ENCODE results near the gene STPG3.

The STPG3 gene

DNA sequence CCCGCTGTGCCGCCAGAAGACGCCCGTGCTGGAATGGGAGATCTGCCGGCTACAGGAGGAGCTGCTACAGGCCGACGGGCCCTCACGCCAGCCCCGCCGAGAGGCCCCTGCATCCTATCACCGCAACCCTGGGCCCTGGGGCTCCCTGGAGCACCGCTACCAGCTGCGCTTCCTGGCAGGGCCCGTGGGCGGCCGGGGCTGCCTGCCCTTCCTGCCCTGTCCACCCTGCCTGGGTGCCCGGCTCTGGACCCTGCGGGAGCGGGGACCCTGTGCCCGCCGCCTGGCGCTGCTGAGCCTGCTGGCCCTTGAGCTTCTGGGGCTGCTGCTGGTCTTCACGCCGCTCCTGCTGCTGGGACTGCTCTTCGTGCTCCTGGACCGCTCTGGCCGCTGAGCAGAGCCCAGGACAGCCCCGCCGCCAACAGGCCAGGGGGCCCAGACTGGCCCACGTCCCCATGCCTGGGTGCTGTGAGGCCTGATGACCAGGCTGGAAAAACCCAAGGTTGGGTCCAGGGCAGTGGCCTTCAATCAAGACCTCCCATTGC, 32.8 kb upstream of the STPG3 start:
- Mint-ChIP-seq H3K4me1 (peaks cover 9 to 11% of the 10 kb centered on the region in 2 donors), H3K9me3 (no peaks in the 10 kb centered on the region), H3K36me3 (peaks cover 10 to 15% of the 10 kb centered on the region in 2 donors), H3K27me3 (no peaks in the 10 kb centered on the region), H3K27ac (no peak overlapping the region), H3K4me3 (peak overlapping the region in 1 of 2 donors; percentile 30)
- no peak for DNase-seq
- ATAC-seq (replicated peaks), result no peak

GRCh38 chr9:137218754-137219271, 32.3 kb upstream of the STPG3 start:
- Mint-ChIP-seq H3K9me3 (no peaks in the 10 kb centered on the region), H3K27me3 (no peaks in the 10 kb centered on the region), H3K27ac (no peak overlapping the region), H3K36me3 (peaks cover 10 to 15% of the 10 kb centered on the region in 2 donors), H3K4me1 (peaks cover 9 to 12% of the 10 kb centered on the region in 2 donors), H3K4me3 (peak overlapping the region in 1 of 2 donors; percentile 30)
- ATAC-seq (replicated peaks) (no peak), DNase-seq (no peak)

- Mint-ChIP-seq H3K9me3 (no peaks in the 10 kb centered on the region), H3K27ac (peak overlapping the region; percentile 57), H3K4me1 (peaks cover 9 to 19% of the 10 kb centered on the region in 2 donors), H3K36me3 (peaks cover 8 to 11% of the 10 kb centered on the region in 2 donors), H3K27me3 (no peaks in the 10 kb centered on the region), H3K4me3 (peak overlapping the region; percentile 5 to 37)
- DNase-seq, result no peak
- ATAC-seq (replicated peaks), result no peak
Measured at GRCh38 chr9:137219757-137220316, 31.2 kb upstream of the STPG3 start.

DNA sequence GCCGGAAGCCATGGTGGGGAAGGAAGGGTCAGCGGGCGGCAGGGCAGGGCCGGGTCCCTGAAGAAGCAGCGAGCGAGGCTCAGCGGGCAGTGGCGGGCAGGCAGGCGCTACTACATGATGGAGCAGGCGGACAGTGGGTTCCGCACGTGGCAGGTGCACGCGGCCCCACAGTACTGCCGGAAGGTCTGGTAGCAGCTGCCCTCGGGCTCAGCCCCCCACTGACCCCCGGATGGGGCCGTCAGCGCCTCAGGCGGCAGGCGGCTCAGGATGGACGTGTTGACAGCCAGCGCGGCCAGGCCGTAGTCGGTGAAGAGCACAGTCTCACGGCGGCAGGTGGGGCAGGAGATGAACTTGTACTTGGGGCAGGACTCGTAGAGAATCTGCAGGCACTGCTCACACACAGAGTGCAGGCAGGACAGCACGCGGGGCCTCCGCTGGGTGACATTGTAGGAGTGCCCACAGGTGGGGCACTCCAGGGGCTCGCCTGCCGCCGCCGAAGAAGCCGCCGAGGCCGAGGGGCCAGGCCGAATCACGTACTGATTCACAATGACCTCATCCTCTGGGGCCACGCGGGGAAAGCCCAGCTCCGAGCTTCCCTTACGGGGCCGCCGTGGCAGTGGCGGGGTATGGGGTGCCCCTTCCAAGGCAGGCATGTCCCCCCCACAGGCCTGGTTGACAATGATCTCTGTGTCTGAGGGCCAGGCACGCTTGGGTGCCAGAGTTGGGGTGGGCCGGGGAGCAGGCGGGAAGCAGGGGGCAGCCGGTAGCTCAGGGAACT, 30.6 kb upstream of the STPG3 start:
- DNase-seq (no peak), ATAC-seq (replicated peaks) (no peak)
- Mint-ChIP-seq H3K9me3 (no peaks in the 10 kb centered on the region), H3K27ac (peak overlapping the region; percentile 62), H3K36me3 (peaks cover 5 to 6% of the 10 kb centered on the region in 2 donors), H3K4me3 (peak overlapping the region; percentile 48 to 73), H3K27me3 (no peaks in the 10 kb centered on the region), H3K4me1 (peaks cover 12 to 25% of the 10 kb centered on the region in 2 donors)

GRCh38 chr9:137221095-137221505, 30.0 kb upstream of the STPG3 start:
- Mint-ChIP-seq H3K36me3 (peaks cover 0 to 5% of the 10 kb centered on the region in 2 donors), H3K9me3 (no peaks in the 10 kb centered on the region), H3K4me1 (peaks cover 10 to 27% of the 10 kb centered on the region in 2 donors), H3K27me3 (no peaks in the 10 kb centered on the region), H3K4me3 (peak overlapping the region; percentile 48 to 73), H3K27ac (peak overlapping the region; percentile 62)
- no peak for ATAC-seq (replicated peaks)
- DNase-seq, result no peak

- Mint-ChIP-seq H3K36me3 (peaks cover 0 to 5% of the 10 kb centered on the region in 2 donors), H3K9me3 (no peaks in the 10 kb centered on the region), H3K27ac (no peak overlapping the region), H3K4me3 (peak overlapping the region in 1 of 2 donors; percentile 22), H3K27me3 (peaks cover 0 to 4% of the 10 kb centered on the region in 2 donors), H3K4me1 (peaks cover 10 to 27% of the 10 kb centered on the region in 2 donors)
- DNase-seq (no peak), ATAC-seq (replicated peaks) (no peak)
Measured at GRCh38 chr9:137221506-137222111, 29.5 kb upstream of the STPG3 start.

GRCh38 chr9:137222190-137223077, 28.7 kb upstream of the STPG3 start, which contains the start of gene RNF208:
Gene RNF208 (minus strand): TSS chr9:137222240. CDS start chr9:137221212, 1,028 bp downstream.
- DNase-seq (no peak), ATAC-seq (replicated peaks) (peak in 1 of 2 donors; percentile 8)
- peaks cover 0 to 5% of the 10 kb centered on the region in 2 donors for H3K36me3 Mint-ChIP-seq
- peak within 1 kb of the TSS; percentile 91 for H3K27ac Mint-ChIP-seq
- peaks cover 1 to 4% of the 10 kb centered on the region in 2 donors for H3K27me3 Mint-ChIP-seq
- H3K4me3 Mint-ChIP-seq, result peak within 1 kb of the TSS; percentile 83 to 92
- no peaks in the 10 kb centered on the region for H3K9me3 Mint-ChIP-seq
- peaks cover 11 to 25% of the 10 kb centered on the region in 2 donors for H3K4me1 Mint-ChIP-seq

DNA sequence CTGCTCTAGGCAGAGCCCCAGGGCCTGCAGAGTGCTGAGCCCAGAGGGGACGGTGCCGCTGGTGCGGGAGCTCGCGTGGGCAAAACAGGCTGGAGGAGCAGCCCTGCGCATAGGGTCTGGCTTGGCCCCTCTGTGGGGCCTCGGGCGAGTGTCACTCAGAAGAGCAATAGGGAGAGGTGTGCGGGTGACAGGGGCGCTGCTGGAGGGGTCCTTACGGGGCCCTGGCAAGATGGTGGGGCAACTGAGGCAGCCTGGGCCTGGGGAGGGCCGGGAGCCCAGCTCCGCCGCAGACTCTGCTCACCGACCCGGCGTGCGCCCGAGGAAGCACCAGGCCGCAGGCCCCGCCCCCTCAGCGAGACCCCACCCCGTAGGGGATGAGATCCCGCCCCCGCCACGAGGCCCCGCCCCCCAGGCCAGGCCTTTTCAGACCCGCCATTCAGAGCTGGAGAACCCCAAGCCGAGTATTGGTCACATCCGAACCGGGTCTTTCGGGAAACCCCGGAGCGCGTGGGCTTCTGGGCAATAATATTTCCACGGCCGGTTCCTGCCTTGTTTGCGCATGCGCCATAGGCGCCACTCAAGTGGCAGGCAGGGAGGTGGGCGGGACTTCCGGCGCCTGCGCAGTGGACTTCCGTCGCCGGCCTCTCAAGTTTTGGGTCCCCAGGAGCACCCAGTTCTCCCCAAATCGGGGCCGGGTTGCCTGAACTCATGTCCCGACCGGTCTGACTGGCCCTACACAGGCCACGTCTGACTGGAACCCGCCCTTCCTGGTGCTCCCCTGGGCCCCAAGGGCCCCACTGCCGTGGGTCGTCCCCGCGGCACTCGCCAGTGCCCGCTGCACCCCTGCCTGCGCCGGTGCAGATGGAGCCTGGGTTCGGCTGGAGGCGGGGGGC, 27.8 kb upstream of the STPG3 start:
- H3K9me3 Mint-ChIP-seq, result no peaks in the 10 kb centered on the region
- ATAC-seq (replicated peaks), result peak; percentile 84 to 85

DNA sequence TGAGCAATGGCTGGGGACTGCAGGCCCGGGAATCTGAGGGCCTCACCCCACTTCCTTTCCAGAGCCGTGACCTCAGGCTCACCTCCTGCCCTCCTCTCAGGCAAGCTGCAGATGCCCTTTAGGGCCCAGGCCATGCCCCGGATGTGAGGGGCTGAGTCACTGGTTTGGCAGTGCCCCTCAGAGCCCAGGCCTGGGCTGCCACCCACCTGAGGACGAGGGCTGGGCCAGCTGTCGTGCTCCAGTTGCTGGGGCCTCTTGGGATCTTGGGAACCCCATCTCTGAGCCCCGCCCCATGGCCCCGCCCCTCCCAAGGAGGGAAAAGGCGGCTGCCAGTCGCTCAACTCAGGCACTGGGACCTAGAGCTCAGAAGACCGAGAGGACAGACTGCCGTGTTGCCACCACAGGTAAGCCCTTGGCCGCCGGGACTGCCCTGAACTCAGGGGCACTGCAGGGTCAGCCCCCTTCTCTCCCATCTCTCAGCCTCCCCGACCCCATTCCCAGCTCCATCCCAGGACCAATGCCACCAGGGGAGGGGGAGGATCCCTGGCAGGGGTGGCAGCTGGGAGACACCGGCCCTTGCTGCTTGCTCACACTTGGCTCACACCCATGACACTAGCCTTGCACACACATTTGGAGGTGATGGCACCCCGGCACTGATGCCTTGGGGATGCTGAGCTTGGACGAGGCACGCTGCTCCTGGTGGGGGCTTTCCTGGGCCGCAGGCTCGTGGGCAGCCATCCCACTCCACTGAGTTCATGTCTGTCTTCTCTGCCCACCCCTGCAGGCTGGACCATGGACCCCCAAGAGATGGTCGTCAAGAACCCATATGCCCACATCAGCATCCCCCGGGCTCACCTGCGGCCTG, 26.0 kb upstream of the STPG3 start, which contains the start of gene CYSRT1:
TSS of gene CYSRT1 (plus strand) at position 345 of the 865 bp plus-strand sequence. CDS start at position 793, 448 bp downstream.
- Mint-ChIP-seq H3K36me3 (no peaks in the 10 kb centered on the region), H3K4me1 (peaks cover 14 to 30% of the 10 kb centered on the region in 2 donors), H3K27me3 (peaks cover 12 to 18% of the 10 kb centered on the region in 2 donors), H3K4me3 (peak within 1 kb of the TSS; percentile 83 to 92), H3K27ac (peak within 1 kb of the TSS; percentile 91), H3K9me3 (no peaks in the 10 kb centered on the region)
- ATAC-seq (replicated peaks) (no peak), DNase-seq (no peak)

More for the DNA sequence above, 27.8 kb upstream of the STPG3 start:
- peaks cover 6 to 8% of the 10 kb centered on the region in 2 donors for H3K27me3 Mint-ChIP-seq
- peak overlapping the region; percentile 83 to 92 for H3K4me3 Mint-ChIP-seq
- H3K27ac Mint-ChIP-seq, result peak overlapping the region; percentile 91
- peak; percentile 99 for DNase-seq
- H3K4me1 Mint-ChIP-seq, result peaks cover 14 to 30% of the 10 kb centered on the region in 2 donors
- H3K36me3 Mint-ChIP-seq, result peaks cover 0 to 5% of the 10 kb centered on the region in 2 donors

- ATAC-seq (replicated peaks) (no peak), DNase-seq (no peak)
- H3K36me3 Mint-ChIP-seq, result no peaks in the 10 kb centered on the region
- no peaks in the 10 kb centered on the region for H3K9me3 Mint-ChIP-seq
- H3K4me3 Mint-ChIP-seq, result no peak overlapping the region
- peaks cover 14 to 30% of the 10 kb centered on the region in 2 donors for H3K4me1 Mint-ChIP-seq
- H3K27me3 Mint-ChIP-seq, result peaks cover 12 to 18% of the 10 kb centered on the region in 2 donors
- no peak overlapping the region for H3K27ac Mint-ChIP-seq
Measured at GRCh38 chr9:137225699-137226331, 25.3 kb upstream of the STPG3 start.

DNA sequence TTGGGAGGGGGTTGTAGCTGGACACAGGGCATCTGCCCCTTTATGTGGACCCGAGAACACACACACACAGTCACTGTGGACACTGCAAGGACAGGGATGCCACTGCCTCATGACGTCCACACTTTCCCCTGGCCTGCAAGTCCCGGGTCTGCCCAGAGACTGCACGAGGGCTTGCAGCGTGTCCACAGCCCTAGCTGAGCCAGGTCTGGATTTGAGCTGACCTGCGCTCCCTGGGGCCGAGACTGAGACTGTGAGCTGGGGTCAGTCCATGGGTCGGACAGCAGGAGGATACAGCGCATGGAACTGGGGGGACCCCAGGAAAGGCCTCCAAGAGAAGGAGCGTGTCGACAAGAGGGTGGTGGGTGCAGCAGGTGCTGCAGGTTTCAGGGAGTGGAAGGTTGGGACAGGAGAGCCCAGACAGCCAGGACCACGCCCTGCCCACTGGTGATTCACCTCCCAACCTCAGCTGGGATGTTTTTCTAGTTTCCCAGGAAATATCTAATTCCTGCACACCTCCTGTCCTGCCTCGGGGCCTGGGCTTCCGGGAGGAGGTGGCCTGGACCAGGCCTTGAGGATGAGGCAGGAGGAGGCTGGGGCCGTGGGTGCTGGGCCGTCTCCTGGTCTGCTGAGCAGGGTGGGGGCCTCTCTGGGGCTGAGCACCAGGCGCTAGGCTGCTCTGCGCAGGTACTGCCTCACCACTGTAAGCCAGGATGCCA, 24.6 kb upstream of the STPG3 start:
- Mint-ChIP-seq H3K27me3 (peaks cover 12 to 18% of the 10 kb centered on the region in 2 donors), H3K9me3 (no peaks in the 10 kb centered on the region), H3K4me1 (peaks cover 13 to 30% of the 10 kb centered on the region in 2 donors), H3K4me3 (no peak overlapping the region), H3K27ac (peak overlapping the region; percentile 83), H3K36me3 (no peaks in the 10 kb centered on the region)
- no peak for ATAC-seq (replicated peaks)
- DNase-seq, result no peak
